Astrocyte of the cerebellum (primary cell): ENCODE data around the gene NAIF1.

Source experiments
- DNase-seq: peaks from one replicate; pipeline ENCODE4 v3.0.0-alpha.2; 2011; ENCODE audit warnings: low read depth
- H3K4me3 ChIP-seq: 2 replicates; pipeline ENCODE4 v1.5.1; 2011; ENCODE audit warnings: mild to moderate bottlenecking, low read depth, low read length, moderate library complexity
- CTCF ChIP-seq: IDR thresholded peaks from 2 replicates; pipeline ENCODE4 v1.5.1; 2012; ENCODE audit warnings: low read length, low read depth, moderate library complexity, mild to moderate bottlenecking; ENCODE audit errors: missing control alignments
- in situ Hi-C: cut with HindIII; loops from 2 replicates; pipeline ENCODE4 v1.10.0; 2017; ENCODE audit warnings: low sequenced_read_pairs

The NAIF1 gene

GRCh38 chr9:128091144-128091543 lies 24.0 kb upstream of the NAIF1 start:
- in situ Hi-C loops = loop anchor here (10.0 kb wide), 1 partner anchor 156 kb away; the partner anchor contains the start of genes DPM2 and PIP5KL1
- peak; percentile 86 for DNase-seq
- peak overlapping the region; percentile 49 for H3K4me3 ChIP-seq
- no peak for TF ChIP-seq CTCF

DNA sequence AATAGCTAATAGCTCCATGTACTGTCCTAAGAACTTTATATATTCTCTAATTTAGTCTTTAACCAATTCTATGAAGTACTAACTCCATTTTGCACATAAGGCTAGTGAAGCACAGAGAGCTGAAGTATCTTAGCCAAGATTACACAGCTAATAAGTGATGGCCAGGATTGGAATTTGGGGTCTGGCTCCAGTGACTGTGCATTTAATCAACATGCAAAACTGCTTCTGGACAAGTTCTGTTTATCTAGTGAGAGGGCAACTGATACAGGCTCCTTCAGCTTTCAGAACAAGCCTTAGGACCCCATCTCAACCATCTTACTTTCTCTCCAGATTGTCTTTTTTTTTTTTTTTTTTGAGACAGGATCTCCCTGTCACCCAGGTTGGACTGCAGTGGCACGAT lies 22.2 kb upstream of the NAIF1 start:
- H3K4me3 ChIP-seq = no peak overlapping the region
- no peak for TF ChIP-seq CTCF
- DNase-seq = no peak
- in situ Hi-C loops = no loop called here

GRCh38 chr9:128088253-128088945 lies 21.3 kb upstream of the NAIF1 start:
- in situ Hi-C loops = no loop called here
- TF ChIP-seq CTCF = no peak
- no peak overlapping the region for H3K4me3 ChIP-seq
- DNase-seq = no peak

- TF ChIP-seq CTCF = no peak
- in situ Hi-C loops = no loop called here
These were observed 20.1 kb upstream of the NAIF1 start for GRCh38 chr9:128087262-128087661.

DNA sequence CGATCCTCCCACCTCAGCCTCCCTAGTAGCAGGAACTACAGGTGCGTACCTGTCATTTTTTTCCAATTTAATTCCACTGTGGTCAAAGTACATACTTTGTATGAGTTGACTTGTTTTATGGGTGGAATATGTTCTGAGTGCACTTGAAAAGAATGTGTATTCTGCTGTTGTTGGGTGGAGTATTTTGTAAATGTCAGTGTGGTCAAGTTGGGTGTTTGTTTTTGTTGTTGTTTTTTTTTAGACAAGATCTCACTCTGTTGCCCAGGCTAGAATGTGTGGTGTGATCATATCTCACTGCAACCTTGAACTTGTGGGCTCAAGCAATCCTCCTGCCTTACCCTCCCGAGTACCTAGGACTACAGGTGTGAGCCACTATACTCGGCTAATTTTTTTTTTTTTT lies 18.8 kb upstream of the NAIF1 start:
- no peak for TF ChIP-seq CTCF
- no peak for DNase-seq
- H3K4me3 ChIP-seq = no peak overlapping the region
- in situ Hi-C loops = no loop called here

More at GRCh38 chr9:128087262-128087661, 20.1 kb upstream of the NAIF1 start:
- no peak for DNase-seq
- no peak overlapping the region for H3K4me3 ChIP-seq

- no peak for DNase-seq
- no peak for TF ChIP-seq CTCF
- in situ Hi-C loops = no loop called here
- no peak overlapping the region for H3K4me3 ChIP-seq
These were observed 17.6 kb upstream of the NAIF1 start for GRCh38 chr9:128084746-128085145.
